ENCODE results near the gene CARMIL3.

CARMIL3 gene

DNA sequence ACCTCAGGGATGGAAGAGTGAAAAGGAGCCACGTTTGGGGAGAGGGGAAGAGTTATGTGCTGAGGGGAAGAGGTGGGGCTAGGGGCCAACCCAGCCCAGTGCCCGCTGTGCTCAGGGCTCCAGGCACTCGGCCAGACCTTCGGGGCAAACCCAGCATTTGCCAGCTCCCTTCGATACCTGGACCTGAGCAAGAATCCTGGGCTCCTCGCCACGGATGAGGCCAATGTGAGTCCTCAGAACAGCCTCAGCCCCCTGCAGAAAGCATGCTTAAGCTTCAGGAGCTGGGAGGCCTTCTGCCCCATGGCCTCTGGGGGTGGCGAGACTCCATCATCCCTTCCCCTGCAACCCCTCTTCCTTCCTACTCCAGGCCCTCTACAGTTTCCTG lies 5.0 kb downstream of the CARMIL3 start:
- H3K4me2 ChIP-seq (ENCODE audit: low read length) = no peak overlapping the region
- H2AFZ ChIP-seq (ENCODE audit: low read length) = no peak overlapping the region
- no peak overlapping the region for H3K4me3 ChIP-seq (ENCODE audit: low read depth, low read length, poor library complexity, severe bottlenecking)
- no peaks in the 10 kb centered on the region for H3K9me2 ChIP-seq (ENCODE audit: low read depth, low read length)
- TF ChIP-seq, protein P1, sequence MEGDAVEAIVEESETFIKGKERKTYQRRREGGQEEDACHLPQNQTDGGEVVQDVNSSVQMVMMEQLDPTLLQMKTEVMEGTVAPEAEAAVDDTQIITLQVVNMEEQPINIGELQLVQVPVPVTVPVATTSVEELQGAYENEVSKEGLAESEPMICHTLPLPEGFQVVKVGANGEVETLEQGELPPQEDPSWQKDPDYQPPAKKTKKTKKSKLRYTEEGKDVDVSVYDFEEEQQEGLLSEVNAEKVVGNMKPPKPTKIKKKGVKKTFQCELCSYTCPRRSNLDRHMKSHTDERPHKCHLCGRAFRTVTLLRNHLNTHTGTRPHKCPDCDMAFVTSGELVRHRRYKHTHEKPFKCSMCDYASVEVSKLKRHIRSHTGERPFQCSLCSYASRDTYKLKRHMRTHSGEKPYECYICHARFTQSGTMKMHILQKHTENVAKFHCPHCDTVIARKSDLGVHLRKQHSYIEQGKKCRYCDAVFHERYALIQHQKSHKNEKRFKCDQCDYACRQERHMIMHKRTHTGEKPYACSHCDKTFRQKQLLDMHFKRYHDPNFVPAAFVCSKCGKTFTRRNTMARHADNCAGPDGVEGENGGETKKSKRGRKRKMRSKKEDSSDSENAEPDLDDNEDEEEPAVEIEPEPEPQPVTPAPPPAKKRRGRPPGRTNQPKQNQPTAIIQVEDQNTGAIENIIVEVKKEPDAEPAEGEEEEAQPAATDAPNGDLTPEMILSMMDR (IDR thresholded peaks at IDR 0.05; ENCODE audit: low read length) = no peak
- no peak for TF ChIP-seq EZH2 (IDR thresholded peaks at IDR 0.05; ENCODE audit: borderline replicate concordance, low read length)
- no peaks in the 10 kb centered on the region for H3K9me3 ChIP-seq (ENCODE audit: low read length)
- H3K27me3 ChIP-seq (ENCODE audit: insufficient read depth, low read length) = peaks cover 4% of the 10 kb centered on the region; the same call in 1 of the 2 replicates
- H3K36me3 ChIP-seq (ENCODE audit: insufficient read depth, low read length) = no peaks in the 10 kb centered on the region
- no peak overlapping the region for H3K9ac ChIP-seq (ENCODE audit: low read length)
- H3K79me2 ChIP-seq (ENCODE audit: insufficient read depth, low read length) = no peaks in the 10 kb centered on the region
- H3K4me1 ChIP-seq (ENCODE audit: insufficient read depth, low read length, severe bottlenecking) = peaks cover 9% of the 10 kb centered on the region
- H4K20me1 ChIP-seq (ENCODE audit: insufficient read depth, low read length) = no peaks in the 10 kb centered on the region
- no peaks in the 10 kb centered on the region for H3F3A ChIP-seq (ENCODE audit: insufficient read depth, low read length)
- no peak overlapping the region for H3K27ac ChIP-seq (ENCODE audit: low read depth, low read length, poor library complexity, severe bottlenecking)

DNA sequence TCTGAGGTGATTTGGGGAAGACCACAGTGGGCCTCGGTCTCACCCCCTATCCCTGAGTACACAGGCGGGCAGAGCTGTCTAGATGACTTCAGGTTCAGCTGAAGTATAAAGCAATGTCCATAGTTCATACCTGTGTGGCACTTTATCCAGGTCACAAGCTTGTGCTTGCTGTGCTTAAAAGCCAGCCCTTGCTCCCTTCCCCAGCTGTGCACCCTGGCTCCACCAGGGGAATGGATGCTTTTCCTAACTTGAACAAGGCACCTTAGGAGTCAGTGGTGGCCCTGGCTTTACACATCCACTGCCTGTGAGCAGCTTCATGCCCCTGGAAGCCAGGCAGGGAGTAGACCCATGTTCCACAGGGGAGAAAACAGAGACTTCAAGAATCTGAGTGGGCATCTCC lies 5.5 kb downstream of the CARMIL3 start:
- no peaks in the 10 kb centered on the region for H4K20me1 ChIP-seq (ENCODE audit: insufficient read depth, low read length)
- H3K4me2 ChIP-seq (ENCODE audit: low read length) = no peak overlapping the region
- no peaks in the 10 kb centered on the region for H3K36me3 ChIP-seq (ENCODE audit: insufficient read depth, low read length)
- peaks cover 6% of the 10 kb centered on the region for H3K4me1 ChIP-seq (ENCODE audit: insufficient read depth, low read length, severe bottlenecking)
- no peak overlapping the region for H3K27ac ChIP-seq (ENCODE audit: low read depth, low read length, poor library complexity, severe bottlenecking)
- no peak for TF ChIP-seq EZH2 (IDR thresholded peaks at IDR 0.05; ENCODE audit: borderline replicate concordance, low read length)
- TF ChIP-seq, protein P1 (IDR thresholded peaks at IDR 0.05; ENCODE audit: low read length) = no peak
- no peak overlapping the region for H3K4me3 ChIP-seq (ENCODE audit: low read depth, low read length, poor library complexity, severe bottlenecking)
- H3K79me2 ChIP-seq (ENCODE audit: insufficient read depth, low read length) = no peaks in the 10 kb centered on the region
- no peaks in the 10 kb centered on the region for H3K9me3 ChIP-seq (ENCODE audit: low read length)
- no peaks in the 10 kb centered on the region for H3K9me2 ChIP-seq (ENCODE audit: low read depth, low read length)
- H3F3A ChIP-seq (ENCODE audit: insufficient read depth, low read length) = no peaks in the 10 kb centered on the region
- H3K27me3 ChIP-seq (ENCODE audit: insufficient read depth, low read length) = peaks cover 4% of the 10 kb centered on the region; the same call in 1 of the 2 replicates
- H2AFZ ChIP-seq (ENCODE audit: low read length) = no peak overlapping the region
- H3K9ac ChIP-seq (ENCODE audit: low read length) = no peak overlapping the region

DNA sequence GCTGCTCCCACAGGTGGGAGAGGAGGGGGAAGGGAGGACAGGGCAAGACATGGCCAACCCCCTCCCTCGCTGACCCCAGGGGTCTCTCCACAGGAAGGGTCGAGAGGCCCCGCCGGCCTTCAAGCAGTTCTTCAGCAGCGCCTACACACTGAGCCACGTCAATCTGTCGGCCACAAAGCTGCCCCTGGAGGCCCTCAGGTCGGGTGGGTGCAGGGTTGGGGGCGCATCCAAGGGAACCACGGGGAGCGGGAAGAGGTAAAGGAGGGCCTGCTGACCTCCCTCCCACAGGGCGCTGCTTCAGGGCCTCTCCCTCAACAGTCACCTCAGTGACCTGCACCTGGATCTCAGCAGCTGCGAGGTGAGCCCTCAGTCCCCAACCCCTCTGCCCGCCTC lies 6.1 kb downstream of the CARMIL3 start:
- TF ChIP-seq, protein P1 (IDR thresholded peaks at IDR 0.05; ENCODE audit: low read length) = no peak
- TF ChIP-seq EZH2 (IDR thresholded peaks at IDR 0.05; ENCODE audit: borderline replicate concordance, low read length) = no peak
- no peaks in the 10 kb centered on the region for H4K20me1 ChIP-seq (ENCODE audit: insufficient read depth, low read length)
- no peaks in the 10 kb centered on the region for H3K79me2 ChIP-seq (ENCODE audit: insufficient read depth, low read length)
- H2AFZ ChIP-seq (ENCODE audit: low read length) = no peak overlapping the region
- no peak overlapping the region for H3K27ac ChIP-seq (ENCODE audit: low read depth, low read length, poor library complexity, severe bottlenecking)
- H3K9me3 ChIP-seq (ENCODE audit: low read length) = no peaks in the 10 kb centered on the region
- H3K36me3 ChIP-seq (ENCODE audit: insufficient read depth, low read length) = no peaks in the 10 kb centered on the region
- H3F3A ChIP-seq (ENCODE audit: insufficient read depth, low read length) = no peaks in the 10 kb centered on the region
- no peaks in the 10 kb centered on the region for H3K4me1 ChIP-seq (ENCODE audit: insufficient read depth, low read length, severe bottlenecking)
- H3K9me2 ChIP-seq (ENCODE audit: low read depth, low read length) = no peaks in the 10 kb centered on the region
- H3K4me3 ChIP-seq (ENCODE audit: low read depth, low read length, poor library complexity, severe bottlenecking) = no peak overlapping the region
- no peak overlapping the region for H3K4me2 ChIP-seq (ENCODE audit: low read length)
- no peak overlapping the region for H3K9ac ChIP-seq (ENCODE audit: low read length)
- peaks cover under 1% of the 10 kb centered on the region; the same call in 1 of the 2 replicates for H3K27me3 ChIP-seq (ENCODE audit: insufficient read depth, low read length)
